ENCODE results near the gene CEACAM7. TPM values are rescaled to one million over a fixed set of nuclear protein-coding genes. Genes with fewer than 3 reads are reported as not detected.

CEACAM7 gene
- total RNA-seq, 1 donor from 2014 or later = not detected

DNA sequence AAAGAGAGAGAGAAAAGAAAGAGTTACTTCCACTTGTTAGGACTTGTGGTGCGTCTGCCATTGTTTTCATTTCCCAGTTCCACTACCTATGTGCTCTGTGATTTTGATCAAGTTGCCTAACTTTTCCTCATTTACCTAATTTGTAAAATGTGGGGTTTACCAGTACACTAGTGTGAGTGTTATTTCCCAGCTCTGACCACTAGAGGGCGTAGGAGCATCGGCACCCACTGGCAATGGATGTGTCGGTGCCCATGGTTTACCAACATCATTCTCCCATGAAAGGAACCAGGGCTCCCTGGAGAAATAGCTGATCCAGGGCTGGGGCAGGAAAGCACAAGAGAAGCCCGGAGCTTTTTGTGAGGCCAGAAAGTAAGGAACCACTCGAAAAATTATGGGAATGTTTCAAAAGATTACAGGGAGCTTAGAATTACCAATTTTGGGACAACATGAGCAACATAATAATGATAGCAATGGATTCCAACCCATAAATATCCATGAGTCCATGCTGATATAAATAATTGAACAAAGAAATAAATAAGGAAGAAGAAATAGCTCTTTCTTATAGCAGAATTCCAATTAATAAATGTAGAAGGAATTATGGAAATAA lies 46.1 kb downstream of the CEACAM7 start:
- H3K4me1 ChIP-seq = no peaks in the 10 kb centered on the region
- DNase-seq (peak; percentile 65), ATAC-seq (peak; percentile 87 to 91)
- TF ChIP-seq, protein P1, sequence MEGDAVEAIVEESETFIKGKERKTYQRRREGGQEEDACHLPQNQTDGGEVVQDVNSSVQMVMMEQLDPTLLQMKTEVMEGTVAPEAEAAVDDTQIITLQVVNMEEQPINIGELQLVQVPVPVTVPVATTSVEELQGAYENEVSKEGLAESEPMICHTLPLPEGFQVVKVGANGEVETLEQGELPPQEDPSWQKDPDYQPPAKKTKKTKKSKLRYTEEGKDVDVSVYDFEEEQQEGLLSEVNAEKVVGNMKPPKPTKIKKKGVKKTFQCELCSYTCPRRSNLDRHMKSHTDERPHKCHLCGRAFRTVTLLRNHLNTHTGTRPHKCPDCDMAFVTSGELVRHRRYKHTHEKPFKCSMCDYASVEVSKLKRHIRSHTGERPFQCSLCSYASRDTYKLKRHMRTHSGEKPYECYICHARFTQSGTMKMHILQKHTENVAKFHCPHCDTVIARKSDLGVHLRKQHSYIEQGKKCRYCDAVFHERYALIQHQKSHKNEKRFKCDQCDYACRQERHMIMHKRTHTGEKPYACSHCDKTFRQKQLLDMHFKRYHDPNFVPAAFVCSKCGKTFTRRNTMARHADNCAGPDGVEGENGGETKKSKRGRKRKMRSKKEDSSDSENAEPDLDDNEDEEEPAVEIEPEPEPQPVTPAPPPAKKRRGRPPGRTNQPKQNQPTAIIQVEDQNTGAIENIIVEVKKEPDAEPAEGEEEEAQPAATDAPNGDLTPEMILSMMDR (IDR thresholded peaks at IDR 0.05) = peak; percentile 86
- H3K9me3 ChIP-seq = no peaks in the 10 kb centered on the region
- no peaks in the 10 kb centered on the region for H3K36me3 ChIP-seq
- H3K27ac ChIP-seq = no peak overlapping the region
- intact Hi-C loops (cut with DNase I) = no loop called here
- peaks cover 5% of the 10 kb centered on the region for H3K27me3 ChIP-seq (ENCODE audit: low read depth)
- H3K4me3 ChIP-seq = no peak overlapping the region

DNA sequence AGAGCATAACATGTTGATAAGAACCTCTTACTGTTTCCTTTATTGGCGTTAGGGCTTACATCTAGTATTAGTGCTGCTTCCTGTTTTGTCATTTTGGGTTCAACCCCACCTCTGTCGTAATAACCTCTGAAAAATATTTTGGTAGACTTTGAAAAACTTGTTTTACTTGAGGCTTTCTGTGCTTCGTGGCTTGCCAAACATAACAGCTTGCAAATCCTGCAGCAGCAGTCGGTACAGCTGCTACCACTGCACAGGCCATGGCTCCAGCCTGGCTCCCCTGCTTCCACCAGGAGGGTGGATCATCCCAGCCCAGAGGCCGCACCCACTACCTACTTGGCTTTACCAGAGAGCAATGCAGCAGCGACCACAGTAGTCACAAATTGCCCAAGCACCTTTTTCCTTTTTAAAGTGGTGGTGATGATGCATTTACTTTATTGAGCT lies 49.4 kb downstream of the CEACAM7 start:
- Histone ChIP-seq H3K4me1 (no peaks in the 10 kb centered on the region), H3K4me3 (no peak overlapping the region), H3K9me3 (no peaks in the 10 kb centered on the region), H3K27me3 (ENCODE audit: low read depth) (peaks cover 6% of the 10 kb centered on the region), H3K27ac (no peak overlapping the region), H3K36me3 (no peaks in the 10 kb centered on the region)
- no peak for DNase-seq
- TF ChIP-seq, protein P1 (IDR thresholded peaks at IDR 0.05) = no peak
- intact Hi-C loops (cut with DNase I) = no loop called here
- peak in 1 of 2 donors; percentile 44 for ATAC-seq

DNA sequence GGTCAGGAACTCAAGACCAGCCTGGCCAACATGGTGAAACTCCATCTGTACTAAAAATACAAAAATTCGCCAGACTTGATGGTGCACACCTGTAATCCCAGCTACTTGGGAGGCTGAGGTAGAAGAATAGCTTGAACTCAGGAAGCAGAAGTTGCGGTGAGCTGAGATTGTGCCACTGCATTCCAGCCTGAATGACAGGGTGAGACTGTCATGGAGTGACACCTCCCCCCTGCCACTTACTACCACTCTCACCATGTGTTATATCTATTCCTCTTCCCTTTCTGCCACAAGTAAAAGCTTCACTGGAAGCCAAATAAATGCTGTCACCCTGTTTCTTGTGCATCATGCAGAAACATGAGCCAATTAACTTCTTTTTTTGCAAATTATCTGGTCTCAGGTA lies 50.6 kb downstream of the CEACAM7 start:
- peaks cover 9% of the 10 kb centered on the region for H3K27me3 ChIP-seq (ENCODE audit: low read depth)
- no peaks in the 10 kb centered on the region for H3K9me3 ChIP-seq
- DNase-seq = no peak
- H3K4me3 ChIP-seq = no peak overlapping the region
- no peak overlapping the region for H3K27ac ChIP-seq
- intact Hi-C loops (cut with DNase I) = no loop called here
- TF ChIP-seq, protein P1 (IDR thresholded peaks at IDR 0.05) = no peak
- peak; percentile 58 to 80 for ATAC-seq
- no peaks in the 10 kb centered on the region for H3K4me1 ChIP-seq
- H3K36me3 ChIP-seq = no peaks in the 10 kb centered on the region

DNA sequence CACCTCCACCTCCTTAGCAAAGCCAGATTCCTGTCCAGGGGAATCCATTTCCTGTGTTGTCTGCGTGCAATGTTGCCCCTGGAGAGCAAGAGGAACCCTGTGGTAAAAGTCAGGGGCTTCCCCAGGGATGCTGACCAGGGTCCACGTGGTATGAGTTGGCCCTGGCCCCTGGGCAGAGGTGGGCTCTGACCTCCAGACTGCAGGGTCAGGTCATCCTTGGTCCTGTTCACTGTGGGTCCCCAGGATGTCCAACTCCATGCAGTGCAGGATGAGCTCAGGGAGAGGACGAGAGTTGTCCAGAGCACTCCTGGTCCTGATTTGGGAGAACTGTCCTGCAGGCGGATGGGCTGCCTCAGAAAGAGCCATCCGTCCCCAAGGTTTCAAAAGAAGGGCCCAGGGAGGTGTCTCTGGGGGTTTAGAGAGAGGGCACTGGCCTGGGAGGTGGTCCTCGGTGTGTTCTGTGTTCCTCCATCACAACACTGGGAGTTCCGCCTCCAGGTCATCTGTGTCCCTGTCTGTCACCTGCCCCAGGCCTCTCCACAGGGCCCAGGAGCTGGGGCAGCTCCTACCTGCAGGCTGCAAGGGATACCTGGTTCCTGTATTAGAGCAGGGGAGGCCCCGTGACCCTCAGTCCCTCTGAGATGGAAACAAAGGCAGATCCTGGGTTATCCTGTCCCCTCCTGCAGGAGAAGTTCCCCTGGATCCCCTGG lies 59.9 kb downstream of the CEACAM7 start:
- TF ChIP-seq, protein P1 (IDR thresholded peaks at IDR 0.05) = no peak
- H3K4me3 ChIP-seq = no peak overlapping the region
- no peaks in the 10 kb centered on the region for H3K36me3 ChIP-seq
- peaks cover 23% of the 10 kb centered on the region for H3K27me3 ChIP-seq (ENCODE audit: low read depth)
- H3K4me1 ChIP-seq = peaks cover 9% of the 10 kb centered on the region
- intact Hi-C loops (cut with DNase I) = no loop called here
- DNase-seq = no peak
- peaks cover 5% of the 10 kb centered on the region for H3K9me3 ChIP-seq
- peak in 1 of 2 donors; percentile 9 for ATAC-seq
- no peak overlapping the region for H3K27ac ChIP-seq

DNA sequence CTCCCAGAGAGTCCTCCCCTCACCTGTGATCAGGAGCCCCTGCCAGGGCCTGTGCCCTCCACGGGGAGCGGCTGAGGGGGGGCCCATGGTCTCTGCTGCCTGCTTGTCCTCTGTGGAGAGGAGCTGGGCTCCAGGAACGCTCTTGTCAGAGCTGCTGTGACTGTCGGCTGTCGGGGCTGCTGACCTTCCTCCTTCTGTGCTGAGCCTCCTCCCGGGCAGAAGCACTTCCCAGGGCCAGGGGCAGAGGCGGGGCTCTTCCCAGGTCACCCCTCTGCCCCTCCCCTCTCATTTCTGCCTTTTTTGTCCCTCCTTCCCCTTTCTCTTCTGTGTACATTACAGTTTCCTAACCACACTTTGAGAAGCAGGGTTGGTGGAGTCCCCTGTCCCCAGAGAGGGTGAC lies 61.2 kb downstream of the CEACAM7 start, which contains the start of gene CEACAM4:
CEACAM4 (minus strand) TSS at position 198 of the 400 bp plus-strand sequence; CDS start at position 87, 111 bp downstream.
- DNase-seq (peak; percentile 79), ATAC-seq (peak; percentile 82 to 86)
- H3K9me3 ChIP-seq = peaks cover 5% of the 10 kb centered on the region
- intact Hi-C loops (cut with DNase I) = no loop called here
- peaks cover 23% of the 10 kb centered on the region for H3K27me3 ChIP-seq (ENCODE audit: low read depth)
- H3K4me1 ChIP-seq = peaks cover 9% of the 10 kb centered on the region
- H3K27ac ChIP-seq = peak within 1 kb of the TSS; percentile 64
- no peaks in the 10 kb centered on the region for H3K36me3 ChIP-seq
- H3K4me3 ChIP-seq = peak within 1 kb of the TSS; percentile 48
- TF ChIP-seq, protein P1 (IDR thresholded peaks at IDR 0.05) = no peak

Measured in lower lobe of right lung (tissue), 2 donors.